ENCODE data around the gene AOPEP.

The AOPEP gene

GRCh38 chr9:94971378-94972131, 245.1 kb downstream of the AOPEP start:
- Histone ChIP-seq H3K4me3 (ENCODE audit: low read depth, low read length, poor library complexity, severe bottlenecking) (no peak overlapping the region), H3K27me3 (ENCODE audit: insufficient read depth, low read length) (no peaks in the 10 kb centered on the region), H4K20me1 (ENCODE audit: insufficient read depth, low read length) (no peaks in the 10 kb centered on the region), H3K27ac (ENCODE audit: low read depth, low read length, poor library complexity, severe bottlenecking) (no peak overlapping the region), H3K9me2 (ENCODE audit: low read depth, low read length) (no peaks in the 10 kb centered on the region), H3K9ac (ENCODE audit: low read length) (no peak overlapping the region), H3F3A (ENCODE audit: insufficient read depth, low read length) (no peaks in the 10 kb centered on the region), H3K4me1 (ENCODE audit: insufficient read depth, low read length, severe bottlenecking) (no peaks in the 10 kb centered on the region), H3K4me2 (ENCODE audit: low read length) (no peak overlapping the region), H3K79me2 (ENCODE audit: insufficient read depth, low read length) (no peaks in the 10 kb centered on the region), H3K9me3 (ENCODE audit: low read length) (no peaks in the 10 kb centered on the region), H2AFZ (ENCODE audit: low read length) (no peak overlapping the region), H3K36me3 (ENCODE audit: insufficient read depth, low read length) (no peaks in the 10 kb centered on the region)
- TF ChIP-seq EZH2 (IDR thresholded peaks at IDR 0.05; ENCODE audit: borderline replicate concordance, low read length) = no peak

- H3K9me2 ChIP-seq (ENCODE audit: low read depth, low read length) = no peaks in the 10 kb centered on the region
- H3K9me3 ChIP-seq (ENCODE audit: low read length) = no peaks in the 10 kb centered on the region
- no peaks in the 10 kb centered on the region for H4K20me1 ChIP-seq (ENCODE audit: insufficient read depth, low read length)
- no peak overlapping the region for H3K4me3 ChIP-seq (ENCODE audit: low read depth, low read length, poor library complexity, severe bottlenecking)
- no peak overlapping the region for H3K4me2 ChIP-seq (ENCODE audit: low read length)
- H3K79me2 ChIP-seq (ENCODE audit: insufficient read depth, low read length) = no peaks in the 10 kb centered on the region
- H3K36me3 ChIP-seq (ENCODE audit: insufficient read depth, low read length) = no peaks in the 10 kb centered on the region
- H2AFZ ChIP-seq (ENCODE audit: low read length) = no peak overlapping the region
- no peak overlapping the region for H3K27ac ChIP-seq (ENCODE audit: low read depth, low read length, poor library complexity, severe bottlenecking)
- TF ChIP-seq CTCF (IDR thresholded peaks at IDR 0.05; ENCODE audit: low read length) = no peak
- TF ChIP-seq EZH2 (IDR thresholded peaks at IDR 0.05; ENCODE audit: borderline replicate concordance, low read length) = no peak
- H3K27me3 ChIP-seq (ENCODE audit: insufficient read depth, low read length) = no peaks in the 10 kb centered on the region
- no peaks in the 10 kb centered on the region for H3F3A ChIP-seq (ENCODE audit: insufficient read depth, low read length)
- H3K9ac ChIP-seq (ENCODE audit: low read length) = no peak overlapping the region
- no peaks in the 10 kb centered on the region for H3K4me1 ChIP-seq (ENCODE audit: insufficient read depth, low read length, severe bottlenecking)
Measured at GRCh38 chr9:94973451-94973941, 247.0 kb downstream of the AOPEP start.

GRCh38 chr9:94974154-94974879, 247.8 kb downstream of the AOPEP start:
- H2AFZ ChIP-seq (ENCODE audit: low read length) = no peak overlapping the region
- H3K79me2 ChIP-seq (ENCODE audit: insufficient read depth, low read length) = no peaks in the 10 kb centered on the region
- TF ChIP-seq EZH2 (IDR thresholded peaks at IDR 0.05; ENCODE audit: borderline replicate concordance, low read length) (no peak), CTCF (IDR thresholded peaks at IDR 0.05; ENCODE audit: low read length) (no peak)
- H3K27me3 ChIP-seq (ENCODE audit: insufficient read depth, low read length) = no peaks in the 10 kb centered on the region
- H3F3A ChIP-seq (ENCODE audit: insufficient read depth, low read length) = no peaks in the 10 kb centered on the region
- no peak overlapping the region for H3K4me3 ChIP-seq (ENCODE audit: low read depth, low read length, poor library complexity, severe bottlenecking)
- H3K4me1 ChIP-seq (ENCODE audit: insufficient read depth, low read length, severe bottlenecking) = no peaks in the 10 kb centered on the region
- no peak overlapping the region for H3K4me2 ChIP-seq (ENCODE audit: low read length)
- no peak overlapping the region for H3K27ac ChIP-seq (ENCODE audit: low read depth, low read length, poor library complexity, severe bottlenecking)
- no peaks in the 10 kb centered on the region for H4K20me1 ChIP-seq (ENCODE audit: insufficient read depth, low read length)
- H3K36me3 ChIP-seq (ENCODE audit: insufficient read depth, low read length) = no peaks in the 10 kb centered on the region
- H3K9ac ChIP-seq (ENCODE audit: low read length) = no peak overlapping the region
- no peaks in the 10 kb centered on the region for H3K9me3 ChIP-seq (ENCODE audit: low read length)
- H3K9me2 ChIP-seq (ENCODE audit: low read depth, low read length) = no peaks in the 10 kb centered on the region

All from OCI-LY1 (cell line).